Ishikawa (cell line): ENCODE measurements around the gene PSORS1C1.

Source experiments
- CEBPB ChIP-seq: IDR thresholded peaks from 2 replicates; pipeline ENCODE4 v1.6.1; 2012
- CREB1 ChIP-seq: IDR thresholded peaks from 2 replicates; pipeline ENCODE4 v1.6.1; 2012; ENCODE audit warnings: low read depth
- EGR1 ChIP-seq: IDR thresholded peaks from 2 replicates; pipeline ENCODE4 v1.6.1; 2012
- EP300 ChIP-seq: IDR thresholded peaks from 2 replicates; pipeline ENCODE4 v1.6.1; 2012; ENCODE audit warnings: borderline replicate concordance
- FOXM1 ChIP-seq: IDR thresholded peaks from 2 replicates; pipeline ENCODE4 v1.6.1; 2012; ENCODE audit warnings: low read depth, borderline replicate concordance
- NFIC ChIP-seq: IDR thresholded peaks from 2 replicates; pipeline ENCODE4 v1.6.1; 2012
- RAD21 ChIP-seq: IDR thresholded peaks from 2 replicates; pipeline ENCODE4 v1.6.1; 2012; ENCODE audit warnings: low read depth
- TAF1 ChIP-seq: IDR thresholded peaks from 2 replicates; pipeline ENCODE4 v1.6.1; 2012; ENCODE audit warnings: low read depth, mild to moderate bottlenecking
- TCF12 ChIP-seq: IDR thresholded peaks from 2 replicates; pipeline ENCODE4 v1.6.1; 2012; ENCODE audit warnings: low read depth
- TEAD4 ChIP-seq: IDR thresholded peaks from 2 replicates; pipeline ENCODE4 v1.6.1; 2012
- YY1 ChIP-seq: IDR thresholded peaks from 2 replicates; pipeline ENCODE4 v1.6.1; 2012; ENCODE audit warnings: low read depth
- ZBTB7A ChIP-seq: IDR thresholded peaks from 2 replicates; pipeline ENCODE4 v1.6.1; 2012; ENCODE audit warnings: low read depth
- TF ChIP-seq, protein P1 (sequence below): IDR thresholded peaks from 2 replicates; pipeline ENCODE4 v1.6.1; 2012
- TF ChIP-seq, protein P2 (sequence below): IDR thresholded peaks from 2 replicates; pipeline ENCODE4 v1.6.1; 2012
- TF ChIP-seq, protein P3 (sequence below): IDR thresholded peaks from 2 replicates; pipeline ENCODE4 v1.6.1; 2012; ENCODE audit warnings: low read depth, mild to moderate bottlenecking

Gene PSORS1C1

DNA sequence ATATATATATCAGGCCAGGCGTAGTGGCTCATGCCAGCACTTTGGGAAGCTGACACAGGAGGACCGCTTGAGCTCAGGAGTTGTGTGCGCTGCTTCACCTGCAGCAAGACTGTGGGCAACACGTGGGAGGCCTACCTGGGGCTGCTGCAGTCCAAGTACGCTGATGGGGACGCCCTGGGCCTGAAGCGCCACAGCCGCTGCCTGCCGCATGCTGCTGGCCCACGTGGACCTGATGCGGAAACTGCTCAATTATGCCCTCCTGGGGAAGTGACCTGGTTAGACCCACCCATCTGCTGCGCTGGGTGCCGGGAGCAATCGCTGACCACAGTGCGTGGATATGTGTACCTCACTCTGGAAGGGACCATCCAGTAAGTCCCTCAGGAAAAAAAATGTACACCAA, 26.0 kb downstream of the PSORS1C1 start:
- TF ChIP-seq ZBTB7A = no peak
- TF ChIP-seq YY1 = no peak
- TF ChIP-seq EP300 = no peak
- no peak for TF ChIP-seq RAD21
- TF ChIP-seq TAF1 = no peak
- TF ChIP-seq TCF12 = no peak
- no peak for TF ChIP-seq FOXM1
- TF ChIP-seq, protein P1, sequence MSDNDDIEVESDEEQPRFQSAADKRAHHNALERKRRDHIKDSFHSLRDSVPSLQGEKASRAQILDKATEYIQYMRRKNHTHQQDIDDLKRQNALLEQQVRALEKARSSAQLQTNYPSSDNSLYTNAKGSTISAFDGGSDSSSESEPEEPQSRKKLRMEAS = no peak
- TF ChIP-seq, protein P2, sequence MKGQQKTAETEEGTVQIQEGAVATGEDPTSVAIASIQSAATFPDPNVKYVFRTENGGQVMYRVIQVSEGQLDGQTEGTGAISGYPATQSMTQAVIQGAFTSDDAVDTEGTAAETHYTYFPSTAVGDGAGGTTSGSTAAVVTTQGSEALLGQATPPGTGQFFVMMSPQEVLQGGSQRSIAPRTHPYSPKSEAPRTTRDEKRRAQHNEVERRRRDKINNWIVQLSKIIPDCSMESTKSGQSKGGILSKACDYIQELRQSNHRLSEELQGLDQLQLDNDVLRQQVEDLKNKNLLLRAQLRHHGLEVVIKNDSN = no peak
- no peak for TF ChIP-seq NFIC
- TF ChIP-seq, protein P3, sequence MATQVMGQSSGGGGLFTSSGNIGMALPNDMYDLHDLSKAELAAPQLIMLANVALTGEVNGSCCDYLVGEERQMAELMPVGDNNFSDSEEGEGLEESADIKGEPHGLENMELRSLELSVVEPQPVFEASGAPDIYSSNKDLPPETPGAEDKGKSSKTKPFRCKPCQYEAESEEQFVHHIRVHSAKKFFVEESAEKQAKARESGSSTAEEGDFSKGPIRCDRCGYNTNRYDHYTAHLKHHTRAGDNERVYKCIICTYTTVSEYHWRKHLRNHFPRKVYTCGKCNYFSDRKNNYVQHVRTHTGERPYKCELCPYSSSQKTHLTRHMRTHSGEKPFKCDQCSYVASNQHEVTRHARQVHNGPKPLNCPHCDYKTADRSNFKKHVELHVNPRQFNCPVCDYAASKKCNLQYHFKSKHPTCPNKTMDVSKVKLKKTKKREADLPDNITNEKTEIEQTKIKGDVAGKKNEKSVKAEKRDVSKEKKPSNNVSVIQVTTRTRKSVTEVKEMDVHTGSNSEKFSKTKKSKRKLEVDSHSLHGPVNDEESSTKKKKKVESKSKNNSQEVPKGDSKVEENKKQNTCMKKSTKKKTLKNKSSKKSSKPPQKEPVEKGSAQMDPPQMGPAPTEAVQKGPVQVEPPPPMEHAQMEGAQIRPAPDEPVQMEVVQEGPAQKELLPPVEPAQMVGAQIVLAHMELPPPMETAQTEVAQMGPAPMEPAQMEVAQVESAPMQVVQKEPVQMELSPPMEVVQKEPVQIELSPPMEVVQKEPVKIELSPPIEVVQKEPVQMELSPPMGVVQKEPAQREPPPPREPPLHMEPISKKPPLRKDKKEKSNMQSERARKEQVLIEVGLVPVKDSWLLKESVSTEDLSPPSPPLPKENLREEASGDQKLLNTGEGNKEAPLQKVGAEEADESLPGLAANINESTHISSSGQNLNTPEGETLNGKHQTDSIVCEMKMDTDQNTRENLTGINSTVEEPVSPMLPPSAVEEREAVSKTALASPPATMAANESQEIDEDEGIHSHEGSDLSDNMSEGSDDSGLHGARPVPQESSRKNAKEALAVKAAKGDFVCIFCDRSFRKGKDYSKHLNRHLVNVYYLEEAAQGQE = no peak
- TF ChIP-seq EGR1 = no peak
- no peak for TF ChIP-seq TEAD4
- TF ChIP-seq CEBPB = no peak
- TF ChIP-seq CREB1 = no peak

DNA sequence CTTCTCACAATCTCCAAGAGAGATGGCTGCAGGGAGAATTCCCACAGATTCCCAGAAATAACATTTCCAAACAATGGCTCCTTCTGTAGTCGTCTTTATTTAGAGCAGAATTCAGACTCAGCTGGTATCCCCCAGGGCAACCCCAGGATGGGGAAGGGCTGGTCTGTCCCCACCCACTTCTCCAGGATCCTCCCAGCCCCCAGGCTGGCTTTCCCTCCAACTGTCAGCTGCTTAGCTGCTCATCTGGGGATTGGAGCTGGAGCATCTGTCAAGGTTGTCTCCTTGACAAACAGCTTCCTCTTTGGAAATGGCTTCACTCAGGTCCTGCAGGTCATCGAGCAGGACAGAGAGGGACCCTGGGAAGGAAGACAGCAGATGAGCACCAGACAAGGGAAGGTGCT, 27.8 kb downstream of the PSORS1C1 start:
- TF ChIP-seq TEAD4 = no peak
- TF ChIP-seq EP300 = no peak
- TF ChIP-seq, protein P3 = no peak
- TF ChIP-seq TCF12 = no peak
- no peak for TF ChIP-seq FOXM1
- TF ChIP-seq YY1 = no peak
- TF ChIP-seq, protein P2 = no peak
- TF ChIP-seq NFIC = no peak
- TF ChIP-seq RAD21 = no peak
- TF ChIP-seq TAF1 = no peak
- no peak for TF ChIP-seq CEBPB
- TF ChIP-seq, protein P1 = no peak
- TF ChIP-seq CREB1 = no peak
- no peak for TF ChIP-seq EGR1
- TF ChIP-seq ZBTB7A = no peak

DNA sequence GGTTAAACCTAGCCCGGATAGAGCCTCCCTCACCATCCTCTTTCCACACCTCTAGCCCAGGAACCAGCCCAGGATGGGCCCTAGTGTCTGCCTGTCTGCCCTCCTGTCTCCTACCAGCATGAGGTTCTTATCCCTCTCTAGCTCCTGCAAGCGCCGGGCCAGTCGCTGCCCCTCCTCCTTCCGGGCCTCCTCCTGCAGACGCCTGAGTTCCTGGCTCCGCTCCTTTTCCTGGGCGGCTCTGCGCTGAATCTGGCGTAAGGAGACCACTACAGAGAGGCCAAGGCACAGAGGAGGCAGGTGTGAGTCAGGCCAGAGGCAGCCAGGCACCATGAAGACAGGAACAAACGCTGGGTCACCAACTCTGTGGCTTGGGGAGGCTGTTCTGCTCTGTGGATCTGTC, 28.5 kb downstream of the PSORS1C1 start:
- no peak for TF ChIP-seq NFIC
- no peak for TF ChIP-seq TAF1
- no peak for TF ChIP-seq TCF12
- TF ChIP-seq CREB1 = no peak

DNA sequence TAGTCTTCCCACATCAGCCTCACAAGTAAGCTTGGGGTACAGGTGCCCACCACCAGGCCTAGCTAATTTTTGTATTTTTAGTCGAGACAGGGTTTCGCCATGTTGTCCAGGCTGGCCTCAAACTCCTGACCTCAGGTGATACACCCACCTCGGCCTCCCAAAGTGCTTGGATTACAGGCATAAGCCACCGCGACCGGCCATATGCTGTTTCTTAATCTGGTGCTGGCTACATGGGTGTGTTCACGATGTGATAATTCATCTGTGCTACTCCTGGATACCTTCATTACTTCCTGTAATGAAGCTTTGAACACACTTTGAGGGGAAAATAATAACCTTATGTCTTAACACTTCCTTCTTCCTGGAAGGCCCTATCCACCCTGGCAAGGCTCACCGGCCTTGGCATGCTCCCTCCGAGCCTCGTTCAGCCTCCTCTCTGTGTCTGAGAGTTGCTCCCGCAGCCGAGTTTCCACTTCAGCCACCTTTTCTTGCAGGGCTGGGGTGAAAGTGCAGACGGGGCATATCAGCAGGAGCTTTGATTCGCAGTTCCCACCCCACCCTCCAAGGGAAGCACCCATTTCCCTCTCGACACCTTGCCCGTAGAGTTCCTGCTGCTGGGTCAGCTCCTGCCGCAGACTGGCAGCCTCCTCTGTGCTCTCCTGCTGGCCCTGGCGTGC, 29.8 kb downstream of the PSORS1C1 start:
- no peak for TF ChIP-seq NFIC

DNA sequence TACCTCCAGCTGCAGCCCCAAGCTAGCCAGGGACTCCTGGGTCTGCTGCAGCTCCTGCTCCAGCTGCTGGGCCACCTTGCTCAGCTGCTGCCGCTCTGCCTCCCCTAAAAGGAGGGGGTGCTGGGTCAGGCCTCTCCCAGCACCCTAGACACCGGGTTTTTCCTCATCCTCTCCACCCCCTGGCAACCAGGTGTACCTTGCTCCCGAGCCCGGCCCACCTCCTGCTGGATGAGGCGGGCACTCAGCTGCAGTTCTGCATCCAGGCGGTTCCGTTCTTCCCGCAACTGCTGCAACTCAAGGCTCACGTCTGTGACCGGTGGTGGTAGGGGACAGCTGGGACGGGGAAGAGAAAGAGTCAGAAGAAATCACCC, 30.4 kb downstream of the PSORS1C1 start:
- TF ChIP-seq CREB1 (no peak), FOXM1 (no peak), EP300 (no peak), TCF12 (no peak), CEBPB (no peak), TEAD4 (no peak)
- TF ChIP-seq, protein P1 = no peak
- TF ChIP-seq, protein P2 = no peak
- TF ChIP-seq, protein P3 = no peak
